Liver (tissue), 9 donors: ENCODE data around the gene DNAJC4. TPM values are rescaled to one million over a fixed set of nuclear protein-coding genes. Genes with fewer than 3 reads are reported as not detected.

Experiments used
- DNase-seq: peaks from one replicate; pipeline ENCODE4 v3.0.0-alpha.2; 2017; ENCODE audit warnings: low spot score
- H3K27ac ChIP-seq, 2 donors: one replicate each; pipeline ENCODE4 v1.7.0; 2013; ENCODE audit warnings: inconsistent platforms in 2 of 2, low read length in 2 of 2, control low read depth in 1 of 2, low read depth in 1 of 2, mild to moderate bottlenecking in 1 of 2
- H3K27me3 ChIP-seq, 4 donors: one replicate each; pipeline versions ENCODE4 v1.6.1 to v1.7.0; 2013; ENCODE audit warnings: low read length in 3 of 4, inconsistent platforms in 1 of 4, mild to moderate bottlenecking in 1 of 4, moderate library complexity in 1 of 4; ENCODE audit not compliant: control insufficient read depth in 4 of 4, insufficient read depth in 4 of 4
- H3K36me3 ChIP-seq, 4 donors: one replicate each; pipeline versions ENCODE4 v1.6.1 to v1.7.0; 2013; ENCODE audit warnings: low read length in 3 of 4, mild to moderate bottlenecking in 3 of 4, low read depth in 1 of 4, moderate library complexity in 1 of 4; ENCODE audit not compliant: control insufficient read depth in 4 of 4, insufficient read depth in 3 of 4
- H3K4me1 ChIP-seq, 4 donors: one replicate each; pipeline versions ENCODE4 v1.6.1 to v1.7.0; 2013; ENCODE audit warnings: low read length in 3 of 4, mild to moderate bottlenecking in 3 of 4, moderate library complexity in 1 of 4; ENCODE audit not compliant: control insufficient read depth in 4 of 4, insufficient read depth in 4 of 4
- H3K4me3 ChIP-seq, 3 donors: one replicate each; pipeline versions ENCODE4 v1.6.1 to v1.7.0; 2013; ENCODE audit warnings: low read length in 3 of 3, control low read depth in 1 of 3, low read depth in 1 of 3, mild to moderate bottlenecking in 1 of 3
- H3K9ac ChIP-seq, 2 donors: one replicate each; pipeline ENCODE4 v1.7.0; 2013; ENCODE audit warnings: low read length in 2 of 2, mild to moderate bottlenecking in 2 of 2, moderate library complexity in 2 of 2, control low read depth in 1 of 2, low read depth in 1 of 2
- H3K9me3 ChIP-seq, 4 donors: one replicate each; pipeline versions ENCODE4 v1.6.1 to v1.7.0; 2013; ENCODE audit warnings: low read length in 3 of 4; ENCODE audit not compliant: control insufficient read depth in 4 of 4
- ATF3 ChIP-seq: IDR thresholded peaks from 2 replicates; pipeline ENCODE4 v1.6.1; 2016; ENCODE audit warnings: antibody characterized with exemption
- CTCF ChIP-seq: fragments of 150-350 bp; IDR thresholded peaks from 2 replicates; pipeline ENCODE4 v1.5.1; 2017; ENCODE audit warnings: improper control_type of control experiment, low read depth, low read length; ENCODE audit not compliant: missing input control
- EGR1 ChIP-seq, 2 donors: IDR thresholded peaks; 2 replicates each; pipeline ENCODE4 v1.6.1; 2016 to 2018; ENCODE audit warnings: antibody characterized with exemption in 2 of 2, low read depth in 2 of 2
- FOXA1 ChIP-seq: IDR thresholded peaks from 2 replicates; pipeline ENCODE4 v1.6.1; 2016; ENCODE audit warnings: antibody characterized with exemption
- GABPA ChIP-seq, 2 donors: IDR thresholded peaks in 1 of 2; conservative IDR thresholded peaks in 1 of 2; 2 replicates each; pipeline ENCODE4 v1.6.1; 2016; ENCODE audit warnings: antibody characterized with exemption in 2 of 2, mild to moderate bottlenecking in 1 of 2, moderate library complexity in 1 of 2
- HNF4A ChIP-seq, 2 donors: conservative IDR thresholded peaks; 2 replicates each; pipeline ENCODE4 v1.6.1; 2016; ENCODE audit warnings: antibody characterized with exemption in 2 of 2, mild to moderate bottlenecking in 2 of 2
- HNF4G ChIP-seq: IDR thresholded peaks from 2 replicates; pipeline ENCODE4 v1.6.1; 2016; ENCODE audit warnings: antibody characterized with exemption
- JUND ChIP-seq, 2 donors: IDR thresholded peaks; 2 replicates each; pipeline ENCODE4 v1.6.1; 2016; ENCODE audit warnings: antibody characterized with exemption in 2 of 2
- MAX ChIP-seq: IDR thresholded peaks from 2 replicates; pipeline ENCODE4 v1.6.1; 2016; ENCODE audit warnings: antibody characterized with exemption
- NR2F2 ChIP-seq: IDR thresholded peaks from 2 replicates; pipeline ENCODE4 v1.6.1; 2016; ENCODE audit warnings: antibody characterized with exemption
- RAD21 ChIP-seq, 2 donors: IDR thresholded peaks; 2 replicates each; pipeline ENCODE4 v1.6.1; 2016; ENCODE audit warnings: antibody characterized with exemption in 2 of 2, mild to moderate bottlenecking in 2 of 2
- RXRA ChIP-seq, 2 donors: IDR thresholded peaks; 2 replicates each; pipeline ENCODE4 v1.6.1; 2017 to 2018; ENCODE audit warnings: antibody characterized with exemption in 2 of 2, mild to moderate bottlenecking in 1 of 2
- TAF1 ChIP-seq: conservative IDR thresholded peaks from 2 replicates; pipeline ENCODE4 v1.6.1; 2016; ENCODE audit warnings: antibody characterized with exemption, mild to moderate bottlenecking
- YY1 ChIP-seq: IDR thresholded peaks from 2 replicates; pipeline ENCODE4 v1.6.1; 2016; ENCODE audit warnings: antibody characterized with exemption, mild to moderate bottlenecking
- WGBS: extraction: QIAGEN DNeasy Blood & Tissue Kit; methylation state at CpG from one replicate; pipeline ENCODE4 v1.1.7; 2013; 5-methylcytosine and 5-hydroxymethylcytosine counted together
- polyA plus RNA-seq, 2 donors: library from polyadenylated mRNA; stranded (reverse) in 1 of 2; unstranded in 1 of 2; fragments of 200-250 nt in 1 of 2; fragments of >200 nt in 1 of 2; fragmentation: Nextera tagmentation in 1 of 2; extraction: Ambion mirVana in 1 of 2; gene quantifications; one replicate each; pipeline versions ENCODE4 v1.2.1 to v1.2.3, GENCODE V29; 2013 to 2015
- total RNA-seq, 2 donors: library from RNA; depleted of rRNA; stranded (reverse); fragments of >200 nt; gene quantifications; one replicate each; pipeline ENCODE4 v1.2.3, GENCODE V29; 2014
- TF ChIP-seq, protein P1 (sequence below): IDR thresholded peaks from 2 replicates; pipeline ENCODE4 v1.6.1; 2016; ENCODE audit warnings: antibody characterized with exemption
- TF ChIP-seq, protein P2 (sequence below): IDR thresholded peaks from 2 replicates; pipeline ENCODE4 v1.6.1; 2016; ENCODE audit warnings: antibody characterized with exemption, mild to moderate bottlenecking
- donor health status: healthy.
- donor health status: healthy.
- donor health status: healthy.
- donor health status: healthy.
- donor health status: healthy.

The DNAJC4 gene
- total and polyA plus RNA-seq, 4 donors = 8.5 to 25.9 (median 23.5) TPM

GRCh38 chr11:64243236-64243854, 13.0 kb downstream of the DNAJC4 start:
- Histone ChIP-seq H3K4me1 (peaks cover 15 to 58% (median 44%) of the 10 kb centered on the region in 4 donors), H3K27me3 (no peaks in the 10 kb centered on the region), H3K36me3 (peaks cover 0 to 6% (median 4%) of the 10 kb centered on the region in 4 donors), H3K9ac (no peak overlapping the region), H3K9me3 (no peaks in the 10 kb centered on the region), H3K27ac (no peak overlapping the region), H3K4me3 (no peak overlapping the region)
- no peak for DNase-seq
- WGBS = 92% methylated on average over 8 of the region's 8 CpGs
- no peak for TF ChIP-seq TAF1
- TF ChIP-seq, protein P1, sequence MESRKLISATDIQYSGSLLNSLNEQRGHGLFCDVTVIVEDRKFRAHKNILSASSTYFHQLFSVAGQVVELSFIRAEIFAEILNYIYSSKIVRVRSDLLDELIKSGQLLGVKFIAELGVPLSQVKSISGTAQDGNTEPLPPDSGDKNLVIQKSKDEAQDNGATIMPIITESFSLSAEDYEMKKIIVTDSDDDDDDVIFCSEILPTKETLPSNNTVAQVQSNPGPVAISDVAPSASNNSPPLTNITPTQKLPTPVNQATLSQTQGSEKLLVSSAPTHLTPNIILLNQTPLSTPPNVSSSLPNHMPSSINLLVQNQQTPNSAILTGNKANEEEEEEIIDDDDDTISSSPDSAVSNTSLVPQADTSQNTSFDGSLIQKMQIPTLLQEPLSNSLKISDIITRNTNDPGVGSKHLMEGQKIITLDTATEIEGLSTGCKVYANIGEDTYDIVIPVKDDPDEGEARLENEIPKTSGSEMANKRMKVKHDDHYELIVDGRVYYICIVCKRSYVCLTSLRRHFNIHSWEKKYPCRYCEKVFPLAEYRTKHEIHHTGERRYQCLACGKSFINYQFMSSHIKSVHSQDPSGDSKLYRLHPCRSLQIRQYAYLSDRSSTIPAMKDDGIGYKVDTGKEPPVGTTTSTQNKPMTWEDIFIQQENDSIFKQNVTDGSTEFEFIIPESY = no peak
- TF ChIP-seq, protein P2, sequence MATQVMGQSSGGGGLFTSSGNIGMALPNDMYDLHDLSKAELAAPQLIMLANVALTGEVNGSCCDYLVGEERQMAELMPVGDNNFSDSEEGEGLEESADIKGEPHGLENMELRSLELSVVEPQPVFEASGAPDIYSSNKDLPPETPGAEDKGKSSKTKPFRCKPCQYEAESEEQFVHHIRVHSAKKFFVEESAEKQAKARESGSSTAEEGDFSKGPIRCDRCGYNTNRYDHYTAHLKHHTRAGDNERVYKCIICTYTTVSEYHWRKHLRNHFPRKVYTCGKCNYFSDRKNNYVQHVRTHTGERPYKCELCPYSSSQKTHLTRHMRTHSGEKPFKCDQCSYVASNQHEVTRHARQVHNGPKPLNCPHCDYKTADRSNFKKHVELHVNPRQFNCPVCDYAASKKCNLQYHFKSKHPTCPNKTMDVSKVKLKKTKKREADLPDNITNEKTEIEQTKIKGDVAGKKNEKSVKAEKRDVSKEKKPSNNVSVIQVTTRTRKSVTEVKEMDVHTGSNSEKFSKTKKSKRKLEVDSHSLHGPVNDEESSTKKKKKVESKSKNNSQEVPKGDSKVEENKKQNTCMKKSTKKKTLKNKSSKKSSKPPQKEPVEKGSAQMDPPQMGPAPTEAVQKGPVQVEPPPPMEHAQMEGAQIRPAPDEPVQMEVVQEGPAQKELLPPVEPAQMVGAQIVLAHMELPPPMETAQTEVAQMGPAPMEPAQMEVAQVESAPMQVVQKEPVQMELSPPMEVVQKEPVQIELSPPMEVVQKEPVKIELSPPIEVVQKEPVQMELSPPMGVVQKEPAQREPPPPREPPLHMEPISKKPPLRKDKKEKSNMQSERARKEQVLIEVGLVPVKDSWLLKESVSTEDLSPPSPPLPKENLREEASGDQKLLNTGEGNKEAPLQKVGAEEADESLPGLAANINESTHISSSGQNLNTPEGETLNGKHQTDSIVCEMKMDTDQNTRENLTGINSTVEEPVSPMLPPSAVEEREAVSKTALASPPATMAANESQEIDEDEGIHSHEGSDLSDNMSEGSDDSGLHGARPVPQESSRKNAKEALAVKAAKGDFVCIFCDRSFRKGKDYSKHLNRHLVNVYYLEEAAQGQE = no peak

- no peak for DNase-seq
- Histone ChIP-seq H3K4me3 (no peak overlapping the region), H3K9me3 (no peaks in the 10 kb centered on the region), H3K36me3 (peaks cover 0 to 6% (median 4%) of the 10 kb centered on the region in 4 donors), H3K4me1 (peaks cover 16 to 57% (median 42%) of the 10 kb centered on the region in 4 donors), H3K27me3 (no peaks in the 10 kb centered on the region), H3K27ac (no peak overlapping the region), H3K9ac (no peak overlapping the region)
- WGBS = 58% methylated on average over 5 of the region's 5 CpGs
- no peak for TF ChIP-seq MAX
- TF ChIP-seq ATF3 = no peak
- no peak for TF ChIP-seq RAD21 (IDR thresholded peaks at IDR 0.05)
- no peak for TF ChIP-seq HNF4A (conservative IDR thresholded peaks at IDR 0.05)
- TF ChIP-seq YY1 = no peak
- TF ChIP-seq FOXA1 = no peak
- no peak for TF ChIP-seq TAF1
- TF ChIP-seq, protein P1 = no peak
- no peak for TF ChIP-seq CTCF
- no peak for TF ChIP-seq HNF4G
- TF ChIP-seq JUND (IDR thresholded peaks at IDR 0.05) = no peak
- no peak for TF ChIP-seq RXRA (IDR thresholded peaks at IDR 0.05)
- TF ChIP-seq, protein P2 = no peak
- TF ChIP-seq GABPA (IDR thresholded peaks at IDR 0.05 in 1 of 2, conservative IDR thresholded peaks at IDR 0.05 in 1 of 2) = no peak
- TF ChIP-seq NR2F2 = no peak
- TF ChIP-seq EGR1 (IDR thresholded peaks at IDR 0.05; ENCODE audit: low read depth in 2 of 2) = no peak
Measured at GRCh38 chr11:64244107-64244506, 13.8 kb downstream of the DNAJC4 start.
